Fibroblast of skin of right biceps (primary cell): ENCODE measurements around the gene RASA3.
A peak's percentile ranks its signal among the peaks of the same experiment; 100 is the strongest.
"Not testable (repeated sequence)": the region's sequence is repeated elsewhere in the genome, so short reads cannot be mapped to it uniquely, and the experiment has no call there.

Experiments used
- DNase-seq: peaks from one replicate; pipeline ENCODE4 v3.0.0-alpha.2; 2013

RASA3 gene

DNA sequence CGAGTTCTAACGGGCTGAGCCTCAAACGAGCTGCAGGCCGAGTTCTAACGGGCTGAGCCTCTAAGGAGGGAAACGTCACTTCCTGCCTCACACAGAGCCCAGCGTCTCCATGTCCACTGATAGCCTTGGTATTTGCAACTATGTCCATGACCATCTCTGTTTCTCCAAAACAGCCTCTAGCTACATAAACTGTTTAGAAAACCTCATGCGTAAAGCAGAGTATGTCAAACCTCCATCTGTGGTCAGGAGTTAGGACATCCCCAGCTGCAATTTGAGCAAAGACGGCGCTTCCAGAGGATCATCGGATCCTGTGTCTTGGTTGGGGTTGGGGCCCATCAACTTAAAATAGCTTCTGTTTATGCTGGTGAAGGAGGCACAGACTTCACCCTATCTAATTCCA lies 20.8 kb downstream of the RASA3 start:
- peak; percentile 66 for DNase-seq

GRCh38 chr13:114110830-114111189 lies 21.6 kb downstream of the RASA3 start:
- not testable (repeated sequence) for DNase-seq

GRCh38 chr13:114110091-114110829 lies 22.2 kb downstream of the RASA3 start:
- peak; percentile 59 for DNase-seq

GRCh38 chr13:114109641-114110041 lies 22.8 kb downstream of the RASA3 start:
- no peak for DNase-seq

DNA sequence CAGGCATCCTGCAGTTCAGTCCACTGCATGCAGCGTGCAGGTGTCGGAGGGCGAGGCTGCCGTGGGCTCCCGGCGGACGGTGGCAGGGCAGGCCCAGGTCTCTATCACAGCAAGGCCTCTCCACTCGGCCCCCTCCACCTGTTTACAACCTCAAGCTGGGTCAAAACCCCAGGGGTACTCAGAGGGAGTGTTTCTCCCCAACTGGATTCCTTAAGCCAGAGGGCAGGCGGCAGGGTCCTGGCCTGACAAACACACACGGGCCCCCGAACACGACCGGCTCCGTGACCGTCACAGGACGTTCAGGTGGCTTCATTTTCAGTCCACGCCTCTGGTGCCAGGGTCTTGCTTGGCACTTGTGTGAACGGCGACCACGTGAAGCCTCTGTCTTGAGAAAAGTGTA lies 23.5 kb downstream of the RASA3 start:
- DNase-seq = no peak

DNA sequence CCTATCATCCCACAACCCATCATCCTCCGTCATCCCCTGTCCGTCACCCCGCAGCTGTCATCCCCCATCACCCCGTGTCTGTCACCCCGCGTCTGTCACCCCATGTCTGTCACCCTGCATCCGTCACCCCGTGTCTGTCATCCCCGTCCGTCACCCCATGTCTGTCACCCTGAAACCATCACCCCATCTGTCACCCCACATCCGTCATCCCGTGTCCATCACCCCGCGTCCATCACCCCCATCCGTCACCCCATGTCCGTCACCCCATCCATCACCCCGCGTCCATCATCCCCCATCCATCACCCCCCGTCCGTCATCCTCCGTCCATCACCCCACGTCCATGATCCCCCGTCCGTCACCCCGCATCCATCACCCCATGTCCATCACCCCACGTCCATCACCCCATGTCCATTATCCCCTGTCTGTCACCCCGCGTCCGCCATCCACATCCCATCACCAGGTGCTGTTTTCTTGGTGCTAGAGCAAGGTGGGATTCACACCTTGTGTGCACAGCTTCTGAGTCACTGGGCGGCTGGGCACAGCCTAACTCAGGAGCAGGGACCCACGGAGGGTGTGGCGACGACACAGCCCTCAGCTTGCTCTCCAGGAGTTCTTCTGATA lies 24.2 kb downstream of the RASA3 start:
- DNase-seq = no peak

DNA sequence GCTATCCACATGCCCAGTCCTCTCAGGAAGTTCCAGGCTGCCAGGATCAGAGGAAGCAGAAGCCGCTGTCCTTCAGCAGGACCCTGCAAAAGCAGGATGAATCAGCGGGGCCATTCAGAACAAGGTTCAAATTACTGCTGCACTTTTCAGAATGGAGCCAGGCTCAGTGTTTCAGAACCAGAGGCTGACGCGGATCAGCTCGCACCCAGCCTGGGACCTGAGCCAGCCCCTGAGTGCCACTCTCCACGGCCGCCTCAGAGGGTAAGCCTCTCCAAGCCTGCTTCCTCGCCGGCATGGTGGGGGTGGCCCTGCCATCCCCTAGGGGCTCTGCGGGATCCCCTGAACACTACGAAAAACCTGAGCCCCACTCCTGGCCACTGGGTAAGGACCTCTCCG lies 24.7 kb downstream of the RASA3 start:
- peak; percentile 81 for DNase-seq

DNA sequence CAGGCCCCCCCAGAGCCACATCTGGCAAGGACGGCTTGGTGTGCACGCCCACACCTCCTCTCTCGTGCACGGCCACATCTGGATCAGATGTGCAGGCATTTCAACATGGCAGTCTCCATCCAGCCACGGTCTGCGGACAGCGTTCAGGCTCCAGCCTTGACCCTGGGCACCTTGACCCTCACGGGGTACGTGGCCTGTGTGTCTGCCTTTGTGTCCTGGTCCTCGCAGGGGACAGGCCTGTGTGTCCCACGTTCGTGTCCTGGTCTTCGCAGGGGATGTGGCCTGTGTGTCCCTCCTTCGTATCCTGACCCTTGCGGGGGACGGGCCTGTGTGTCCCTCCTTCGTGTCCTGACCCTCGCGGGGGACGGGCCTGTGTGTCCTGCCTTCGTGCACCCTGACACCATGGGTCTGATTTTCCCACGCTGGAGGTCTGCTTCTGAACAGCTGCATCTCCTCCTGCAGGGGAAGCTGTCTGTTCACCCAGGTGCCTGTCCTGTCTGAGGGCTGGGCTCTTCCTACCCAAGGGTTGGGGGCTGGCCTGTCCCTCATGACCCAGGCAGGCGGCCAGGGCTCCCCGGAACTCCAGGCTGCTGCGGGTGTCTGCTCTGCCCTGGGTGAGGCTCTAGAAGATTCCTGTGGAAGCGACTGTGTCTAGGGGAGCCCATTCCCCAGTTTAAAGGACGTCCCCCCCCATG lies 25.3 kb downstream of the RASA3 start:
- DNase-seq = no peak

- no peak for DNase-seq
Observed at GRCh38 chr13:114106526-114106925, 25.9 kb downstream of the RASA3 start.

- DNase-seq = peak; percentile 45
Observed at GRCh38 chr13:114105521-114106225, 26.8 kb downstream of the RASA3 start.

DNA sequence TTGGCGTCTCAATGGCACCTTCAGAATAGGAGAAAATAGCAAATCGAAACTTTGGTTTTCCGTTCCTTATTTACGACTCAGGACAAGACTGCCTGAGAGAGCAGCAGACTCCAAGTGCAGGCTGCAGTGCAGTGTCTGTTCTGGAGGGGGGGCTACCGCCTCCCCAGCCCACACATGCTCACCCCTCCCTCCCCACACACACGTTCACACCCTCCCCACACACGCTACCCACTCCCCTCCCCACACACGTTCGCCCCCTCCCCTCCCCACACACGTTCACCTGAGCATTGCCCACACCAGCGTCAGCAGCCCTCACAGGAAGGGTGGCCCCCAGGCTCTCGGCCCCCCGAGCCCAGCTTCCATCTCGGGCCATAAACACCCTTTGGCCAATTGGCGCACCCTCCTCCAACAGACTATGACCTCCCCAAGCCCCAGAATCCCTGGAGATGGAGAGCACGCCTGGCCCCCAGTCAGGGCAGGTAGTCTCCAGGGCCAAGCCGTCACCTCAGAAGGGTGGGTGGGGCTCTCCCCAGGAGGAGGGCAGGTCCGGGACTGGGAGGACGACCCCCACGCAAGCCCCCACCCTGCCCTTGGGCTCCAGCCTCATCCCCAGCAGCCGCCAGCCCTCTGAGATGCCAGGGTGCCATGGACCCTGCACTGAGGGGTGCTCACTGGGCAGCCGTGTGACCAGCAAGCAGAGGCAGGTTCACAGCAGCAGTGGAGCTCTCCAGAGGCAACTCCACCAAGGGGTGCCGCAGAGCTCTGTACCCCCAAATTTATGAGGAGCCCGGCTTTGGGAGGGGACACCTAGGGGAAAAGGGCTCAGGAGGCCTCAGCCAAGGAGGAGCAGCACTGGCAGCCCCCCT lies 27.5 kb downstream of the RASA3 start:
- DNase-seq = no peak

DNA sequence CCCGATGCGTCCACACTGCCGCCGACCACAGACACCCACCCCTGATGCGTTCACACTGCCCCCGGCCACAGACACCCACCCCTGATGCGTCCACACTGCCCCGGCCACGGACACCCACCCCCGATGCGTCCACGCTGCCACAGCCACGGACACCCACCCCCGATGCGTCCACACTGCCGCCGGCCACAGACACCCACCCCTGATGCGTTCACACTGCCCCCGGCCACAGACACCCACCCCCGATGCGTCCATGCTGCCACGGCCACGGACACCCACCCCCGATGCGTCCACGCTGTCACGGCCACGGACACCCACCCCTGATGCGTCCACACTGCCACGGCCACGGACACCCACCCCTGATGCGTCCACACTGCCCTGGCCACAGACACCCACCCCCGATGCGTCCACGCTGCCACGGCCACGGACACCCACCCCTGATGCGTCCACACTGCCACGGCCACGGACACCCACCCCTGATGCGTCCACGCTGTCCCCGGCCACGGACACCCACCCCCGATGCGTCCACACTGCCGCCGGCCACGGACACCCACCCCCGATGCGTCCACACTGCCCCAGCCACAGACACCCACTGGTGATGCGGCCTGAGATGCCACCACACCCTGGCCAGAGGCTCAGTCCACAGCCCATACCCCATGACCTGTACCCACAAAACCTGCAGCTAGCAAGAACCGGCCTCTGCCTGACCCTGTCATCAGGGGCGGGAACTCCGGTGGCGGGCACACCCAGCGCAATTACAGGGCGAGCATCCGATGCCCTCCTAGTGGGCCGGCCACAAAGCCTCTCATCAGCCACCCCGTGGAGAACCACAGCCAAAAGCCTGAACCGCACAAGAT lies 28.4 kb downstream of the RASA3 start:
- no peak for DNase-seq

- DNase-seq = not testable (repeated sequence)
Observed at GRCh38 chr13:114103289-114103621, 29.2 kb downstream of the RASA3 start.

DNA sequence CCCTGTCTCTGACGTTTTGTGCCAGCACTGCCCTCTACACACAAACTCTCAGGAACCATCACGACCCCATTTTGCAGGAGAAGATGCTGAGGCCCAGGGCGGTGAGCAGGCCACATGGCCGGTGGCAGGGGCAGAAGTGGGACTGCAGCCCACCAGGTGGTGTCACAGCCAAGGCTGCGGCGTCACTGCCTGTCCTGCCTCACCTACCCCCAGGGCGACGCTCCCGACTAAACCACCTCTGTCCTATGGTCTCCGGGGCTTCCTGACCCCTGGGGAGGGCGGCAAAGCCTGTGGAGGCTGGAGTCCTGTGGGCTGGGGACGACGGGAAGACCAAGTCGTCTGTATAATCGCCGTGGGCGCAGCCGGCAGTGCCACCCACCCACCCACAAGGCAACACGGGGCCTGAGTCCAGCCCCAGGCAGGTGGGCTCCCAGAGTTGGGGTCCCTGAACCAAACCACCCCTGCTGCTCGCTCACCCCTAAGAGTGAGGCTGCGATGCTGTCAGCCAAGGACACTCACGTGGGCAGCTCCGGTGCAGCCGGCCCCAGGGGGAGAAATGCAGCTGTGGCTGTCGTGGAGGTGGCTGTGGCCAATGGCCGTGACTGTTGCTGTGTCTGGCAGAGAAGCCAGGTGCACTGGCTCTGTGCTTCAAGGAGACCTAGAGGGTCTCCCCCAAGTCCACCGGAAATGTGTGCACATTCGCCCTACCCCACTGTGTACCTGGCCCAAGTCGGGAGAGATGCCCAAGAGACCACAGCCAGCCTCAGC lies 29.7 kb downstream of the RASA3 start:
- no peak for DNase-seq

DNA sequence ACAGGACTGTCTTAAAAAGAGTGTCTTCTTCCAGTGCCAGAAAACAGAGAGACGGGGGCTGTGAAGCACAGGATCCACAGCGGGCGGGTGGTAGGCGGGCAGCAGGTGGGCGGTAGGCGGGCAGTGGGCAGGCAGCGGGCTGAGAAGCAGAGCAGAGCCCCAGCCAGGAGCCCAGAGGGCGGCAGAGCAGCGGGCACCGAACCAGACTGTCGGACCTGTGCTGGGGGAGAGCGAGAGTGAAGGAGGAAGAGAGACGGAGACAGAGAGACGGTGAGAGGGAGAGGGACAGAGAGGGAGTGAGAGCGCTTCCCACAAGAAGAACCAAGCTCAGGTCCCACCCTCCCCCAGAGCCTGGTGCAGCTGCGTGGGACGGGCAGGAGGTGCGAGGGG lies 30.3 kb downstream of the RASA3 start:
- DNase-seq = no peak

DNA sequence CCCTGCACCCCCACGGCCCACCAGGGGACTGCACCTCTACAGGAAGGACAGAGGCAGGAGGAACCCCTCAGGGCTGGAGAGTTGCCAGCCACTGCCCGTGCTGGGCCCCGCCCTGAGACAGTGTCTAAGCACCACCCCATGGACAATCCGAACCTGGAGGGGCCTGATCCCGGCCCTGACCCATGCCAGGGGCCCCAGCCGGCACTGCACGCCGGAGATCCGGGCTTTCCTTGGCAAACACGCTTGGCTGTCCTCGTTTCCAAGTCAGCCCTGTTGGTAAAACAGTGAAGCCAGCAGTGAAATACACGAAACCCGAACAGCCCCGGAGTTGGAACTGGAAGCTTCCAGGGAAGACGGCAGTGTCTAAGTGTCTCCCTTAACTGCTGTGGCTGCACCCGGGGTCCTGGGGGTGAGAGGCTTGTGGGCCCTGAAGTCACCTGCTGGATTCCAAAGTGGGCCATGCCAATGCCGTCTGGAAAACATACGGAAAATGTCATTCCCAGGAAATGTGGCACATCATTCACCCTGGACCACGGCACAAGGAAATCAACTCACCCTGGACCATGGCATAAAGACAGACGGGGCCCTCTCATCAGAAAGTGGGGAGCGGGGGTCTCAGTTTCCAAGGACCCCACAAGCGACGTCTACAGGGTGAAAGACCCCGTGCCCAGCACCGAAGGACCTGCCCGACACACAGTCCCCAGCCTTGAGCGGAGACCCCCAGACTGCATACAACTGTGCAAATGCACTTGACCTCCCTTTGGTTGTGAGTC lies 30.9 kb downstream of the RASA3 start:
- no peak for DNase-seq

DNA sequence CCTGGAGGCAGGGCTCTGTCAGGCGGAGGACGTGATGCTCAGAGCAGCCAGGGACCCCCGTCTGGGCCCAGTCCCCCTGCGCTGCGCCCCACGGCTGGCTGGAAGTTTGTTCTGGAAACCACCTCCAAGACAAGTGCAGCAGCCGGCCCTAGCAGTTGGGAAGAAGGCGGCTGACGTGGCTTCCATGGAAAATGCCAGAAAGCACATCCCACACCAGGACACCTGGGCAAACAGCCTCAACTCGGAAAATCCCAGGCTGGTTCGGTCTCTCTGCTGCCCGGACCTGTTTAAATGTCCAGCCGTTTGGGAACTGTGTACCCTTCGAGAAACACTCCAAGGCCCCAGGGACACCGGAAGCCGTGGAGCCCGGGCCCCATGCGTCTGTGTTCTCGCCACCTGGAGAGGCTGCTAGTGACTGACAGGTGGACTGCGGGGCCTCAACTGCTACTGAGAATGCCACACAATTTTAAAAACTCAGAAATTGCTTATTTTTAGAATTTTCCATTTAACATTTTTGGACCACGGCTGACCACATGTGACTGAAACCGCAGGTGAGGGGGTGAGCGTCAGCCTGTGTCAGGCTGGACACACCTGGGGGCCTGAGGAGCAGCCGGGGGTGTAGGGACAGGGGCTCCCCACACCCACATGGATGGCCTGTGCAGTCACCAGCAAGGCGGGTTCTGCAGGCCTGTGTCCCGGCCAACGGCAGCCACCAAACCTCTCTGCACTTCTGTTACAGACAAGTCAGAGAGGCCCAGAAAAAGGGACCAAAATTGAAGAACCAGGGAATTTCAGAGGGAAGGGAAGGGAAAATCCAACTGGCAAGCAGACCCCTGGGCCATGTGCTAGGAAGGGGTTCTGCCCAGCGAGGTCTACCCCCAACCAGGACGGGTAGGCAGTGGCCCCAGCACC lies 31.7 kb downstream of the RASA3 start:
- DNase-seq = no peak

DNA sequence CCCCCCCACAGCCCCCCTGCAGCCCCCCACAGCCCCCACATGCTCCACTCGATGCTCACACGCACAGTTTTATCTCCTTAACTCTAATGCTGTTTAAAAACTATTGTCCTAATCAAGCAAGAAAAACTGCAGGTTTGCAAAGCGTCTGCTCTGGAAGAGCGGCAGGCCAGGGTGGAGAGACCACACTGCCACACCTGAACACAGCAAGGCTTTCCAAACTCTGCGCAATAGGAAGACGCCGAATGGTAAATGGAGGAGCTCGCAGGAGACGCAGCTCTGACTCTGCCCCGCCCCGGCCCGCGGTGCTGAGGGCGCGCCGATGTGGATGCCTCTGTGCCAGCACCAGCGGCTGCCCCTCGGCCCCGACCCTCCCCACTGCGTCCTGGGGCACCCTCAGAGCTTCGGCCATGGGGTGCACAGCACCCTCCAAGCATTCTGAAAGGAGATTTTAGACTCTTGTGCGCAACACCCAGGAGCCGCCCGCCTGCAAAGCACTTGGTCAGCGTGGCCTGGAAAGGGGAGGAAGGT lies 32.4 kb downstream of the RASA3 start:
- DNase-seq = peak; percentile 52

DNA sequence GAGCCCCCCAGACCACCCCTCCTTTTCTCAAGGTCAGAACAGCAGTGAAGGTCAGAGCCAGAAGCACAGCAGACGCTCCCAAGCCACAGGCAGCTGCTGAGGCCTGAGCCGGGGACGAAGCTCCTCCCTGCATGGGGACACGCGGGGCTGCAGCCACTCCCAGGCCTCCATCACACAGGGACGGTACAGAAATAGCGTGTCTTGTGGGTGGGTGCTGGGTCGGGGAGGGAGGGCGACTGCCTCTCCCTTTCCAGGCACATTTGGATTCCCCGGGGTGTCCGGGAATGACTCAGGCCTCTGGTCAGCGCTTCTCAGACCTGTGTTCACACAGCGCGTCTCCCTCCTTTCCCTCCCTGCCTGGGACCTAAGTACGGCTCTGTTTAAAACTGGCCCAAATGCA lies 33.2 kb downstream of the RASA3 start:
- peak; percentile 93 for DNase-seq
